Measurements from ENCODE around the gene UBA52. TPM values are rescaled to one million over a fixed set of nuclear protein-coding genes. Genes with fewer than 3 reads are reported as not detected.
A peak's percentile ranks its signal among the peaks of the same experiment; 100 is the strongest.

UBA52 gene
- total and polyA plus RNA-seq, 2 of the 13 experiments (the other 11 are each of a cell fraction or from before 2014, with no cell fraction given), result 959 to 1,782 TPM

- TF ChIP-seq ZNF574 (CRISPR knock-in tag; IDR thresholded peaks at IDR 0.05), result peak; percentile 19; the same call in 1 of the 2 replicates
Measured at GRCh38 chr19:18541992-18542940, 29.4 kb upstream of the UBA52 start (continued).

- BruUV-seq (replicated peaks), result no TSS peak
- H3K4me3 ChIP-seq (replicated peaks in 1 of 3; ENCODE audit: insufficient read depth in 1 of 3, low read depth in 2 of 3, low read length in 3 of 3), result peak within 1 kb of the TSS; percentile 65 to 90 (median 81)
- peak within 1 kb of the TSS; percentile 97 for H3K4me2 ChIP-seq (ENCODE audit: low read depth, low read length)
- H3K36me3 ChIP-seq (replicated peaks in 1 of 2; ENCODE audit: control insufficient read depth in 1 of 2, insufficient read depth in 2 of 2, low read length in 2 of 2), result peaks cover 5 to 16% of the 10 kb centered on the region in 2 experiments
- ATAC-seq, result peak; percentile 97
- H3K79me2 ChIP-seq (ENCODE audit: insufficient read depth, low read length), result peaks cover 9% of the 10 kb centered on the region
- peak within 1 kb of the TSS; percentile 74 for H3K9ac ChIP-seq (ENCODE audit: insufficient read depth, low read depth, low read length)
- CTCF ChIA-PET (ENCODE audit: low intra/inter-chr PET ratio, low total read pairs), result no interaction called here
- no peaks in the 10 kb centered on the region; a peak in 1 of 5 replicates for H3K27me3 ChIP-seq (ENCODE audit: control insufficient read depth in 1 of 2, insufficient read depth in 2 of 2, low read length in 2 of 2)
- H3K4me1 ChIP-seq (ENCODE audit: insufficient read depth, low read length), result peaks cover 37% of the 10 kb centered on the region
- DNase-seq (ENCODE audit: low spot score), result peak; percentile 67
- intact Hi-C loops (cut with micrococcal nuclease; ENCODE audit: unreplicated experiment), result loop anchor here (2.0 kb wide), 1 partner anchor 14 kb away; the partner anchor contains the start of gene KXD1
- H3K27ac ChIP-seq (ENCODE audit: extremely low read length, insufficient read depth, low read length), result no peak within 1 kb of the TSS
- no peaks in the 10 kb centered on the region for H4K20me1 ChIP-seq (ENCODE audit: insufficient read depth, low read length)
- POLR2A ChIA-PET, result interaction anchor here (0.7 to 2.2 kb wide), 5 partner anchors 14 to 59 kb away, joined by 3 to 13 read pairs (median 4); partner anchors contain the start of genes KXD1 and REX1BD
- in situ Hi-C loops (cut with HindIII; ENCODE audit: extremely low pct_ligation_motif_present, low pct_unique_long_range_greater_than_20kb), result no loop called here
- no peak for FAIRE-seq
- WGBS (ENCODE audit: low lambda C conversion rate), result 1% methylated on average over 25 of the region's 86 CpGs
- H3K9me3 ChIP-seq (ENCODE audit: low read length), result no peaks in the 10 kb centered on the region
- H2AFZ ChIP-seq (ENCODE audit: low read length), result no peak within 1 kb of the TSS
- TF ChIP-seq RBFOX2 (IDR thresholded peaks at IDR 0.05; ENCODE audit: low read depth, low read length) (peak; percentile 40), PBX3 (CRISPR knock-in tag; IDR thresholded peaks at IDR 0.05; ENCODE audit: borderline replicate concordance) (peak; percentile 79; the same call in 1 of the 2 replicates), MAX (IDR thresholded peaks at IDR 0.05) (0 out of 2 replicates have a peak, but pooled peaks have one; percentile 13), STAT5B (CRISPR knock-in tag; IDR thresholded peaks at IDR 0.05) (no peak), PRPF4 (IDR thresholded peaks at IDR 0.05; ENCODE audit: low read depth, low read length, poor library complexity, severe bottlenecking) (no peak), SP5 (CRISPR knock-in tag; IDR thresholded peaks at IDR 0.05; ENCODE audit: borderline replicate concordance, low read depth) (0 out of 2 replicates have a peak, but pooled peaks have one; percentile 19), ZNF30 (CRISPR knock-in tag; IDR thresholded peaks at IDR 0.05) (no peak), ZNF34 (CRISPR knock-in tag; IDR thresholded peaks at IDR 0.05; ENCODE audit: borderline replicate concordance) (no peak)
- TF ChIP-seq, protein P1, sequence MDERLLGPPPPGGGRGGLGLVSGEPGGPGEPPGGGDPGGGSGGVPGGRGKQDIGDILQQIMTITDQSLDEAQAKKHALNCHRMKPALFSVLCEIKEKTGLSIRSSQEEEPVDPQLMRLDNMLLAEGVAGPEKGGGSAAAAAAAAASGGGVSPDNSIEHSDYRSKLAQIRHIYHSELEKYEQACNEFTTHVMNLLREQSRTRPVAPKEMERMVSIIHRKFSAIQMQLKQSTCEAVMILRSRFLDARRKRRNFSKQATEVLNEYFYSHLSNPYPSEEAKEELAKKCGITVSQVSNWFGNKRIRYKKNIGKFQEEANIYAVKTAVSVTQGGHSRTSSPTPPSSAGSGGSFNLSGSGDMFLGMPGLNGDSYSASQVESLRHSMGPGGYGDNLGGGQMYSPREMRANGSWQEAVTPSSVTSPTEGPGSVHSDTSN (CRISPR knock-in tag; IDR thresholded peaks at IDR 0.05), result peak; percentile 88
- TF ChIP-seq, protein P2, sequence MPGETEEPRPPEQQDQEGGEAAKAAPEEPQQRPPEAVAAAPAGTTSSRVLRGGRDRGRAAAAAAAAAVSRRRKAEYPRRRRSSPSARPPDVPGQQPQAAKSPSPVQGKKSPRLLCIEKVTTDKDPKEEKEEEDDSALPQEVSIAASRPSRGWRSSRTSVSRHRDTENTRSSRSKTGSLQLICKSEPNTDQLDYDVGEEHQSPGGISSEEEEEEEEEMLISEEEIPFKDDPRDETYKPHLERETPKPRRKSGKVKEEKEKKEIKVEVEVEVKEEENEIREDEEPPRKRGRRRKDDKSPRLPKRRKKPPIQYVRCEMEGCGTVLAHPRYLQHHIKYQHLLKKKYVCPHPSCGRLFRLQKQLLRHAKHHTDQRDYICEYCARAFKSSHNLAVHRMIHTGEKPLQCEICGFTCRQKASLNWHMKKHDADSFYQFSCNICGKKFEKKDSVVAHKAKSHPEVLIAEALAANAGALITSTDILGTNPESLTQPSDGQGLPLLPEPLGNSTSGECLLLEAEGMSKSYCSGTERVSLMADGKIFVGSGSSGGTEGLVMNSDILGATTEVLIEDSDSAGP (CRISPR knock-in tag; IDR thresholded peaks at IDR 0.05; ENCODE audit: borderline replicate concordance), result peak; percentile 99
Measured at GRCh38 chr19:18542941-18543813, 28.5 kb upstream of the UBA52 start, which contains the start of gene FKBP8. TSS of gene FKBP8 (minus strand) at chr19:18543573. CDS start at chr19:18541970, 1,603 bp downstream.
